Suprapubic skin (tissue), 4 donors: ENCODE measurements around the gene TYROBP. TPM values are rescaled to one million over a fixed set of nuclear protein-coding genes. Genes with fewer than 3 reads are reported as not detected.
A peak's percentile ranks its signal among the peaks of the same experiment; 100 is the strongest.
"Not testable (repeated sequence)": the region's sequence is repeated elsewhere in the genome, so short reads cannot be mapped to it uniquely, and the experiment has no call there.

Experiments used
- DNase-seq, 2 donors: peaks; one replicate each; pipeline ENCODE4 v3.0.0-alpha.2; 2019; ENCODE audit warnings: low spot score in 2 of 2
- H3K27ac ChIP-seq: fragments of 200-600 bp; sonication (generic); one replicate; pipeline ENCODE4 v1.5.1; 2019
- H3K27me3 ChIP-seq: fragments of 200-600 bp; sonication (generic); one replicate; pipeline ENCODE4 v1.5.1; 2019
- H3K36me3 ChIP-seq: fragments of 200-600 bp; sonication (generic); one replicate; pipeline ENCODE4 v1.5.1; 2019
- H3K4me1 ChIP-seq: fragments of 200-600 bp; sonication (generic); one replicate; pipeline ENCODE4 v1.5.1; 2019
- H3K4me3 ChIP-seq: fragments of 200-600 bp; sonication (generic); one replicate; pipeline ENCODE4 v1.5.1; 2019; ENCODE audit warnings: mild to moderate bottlenecking
- H3K9me3 ChIP-seq: fragments of 200-600 bp; sonication (generic); one replicate; pipeline ENCODE4 v1.5.1; 2019
- CTCF ChIP-seq, 2 donors: fragments of 200-600 bp in 1 of 2; fragments of 450-650 bp in 1 of 2; sonication (generic) in 1 of 2; IDR thresholded peaks; one replicate each; pipeline ENCODE4 v1.5.1; 2016 to 2019; ENCODE audit warnings: antibody characterized with exemption in 2 of 2, mild to moderate bottlenecking in 1 of 2, moderate library complexity in 1 of 2
- EP300 ChIP-seq: sonication (generic); formaldehyde crosslinking; IDR thresholded peaks from one replicate; pipeline ENCODE4 v1.6.1; 2017; ENCODE audit warnings: antibody characterized with exemption
- POLR2A ChIP-seq, 2 donors: fragments of 450-650 bp; IDR thresholded peaks; one replicate each; pipeline ENCODE4 v1.6.1; 2017; ENCODE audit warnings: antibody characterized with exemption in 2 of 2, mild to moderate bottlenecking in 2 of 2, moderate library complexity in 2 of 2
- POLR2AphosphoS5 ChIP-seq, 3 donors: sonication (generic); formaldehyde crosslinking; IDR thresholded peaks; one replicate each; pipeline ENCODE4 v1.6.1; 2017; ENCODE audit warnings: antibody characterized with exemption in 3 of 3
- WGBS: methylation state at CpG from one replicate; pipeline ENCODE4 v1.1.5; 2018; 5-methylcytosine and 5-hydroxymethylcytosine counted together
- total RNA-seq, 4 donors: library from RNA; depleted of rRNA; stranded (reverse); fragments of >200 nt; gene quantifications; one replicate each; pipeline ENCODE4 v1.1.0, GENCODE V29; 2016

The TYROBP gene
- total RNA-seq, 4 donors from 2014 or later, result 12.4 to 29.4 (median 15.6) TPM

GRCh38 chr19:35915443-35915842, 7.3 kb upstream of the TYROBP start:
- H3K4me1 ChIP-seq, result peaks cover 5% of the 10 kb centered on the region
- 76% methylated on average over 3 of the region's 3 CpGs for WGBS
- H3K27ac ChIP-seq, result no peak overlapping the region

GRCh38 chr19:35913589-35913988, 5.5 kb upstream of the TYROBP start:
- Histone ChIP-seq H3K36me3 (no peaks in the 10 kb centered on the region), H3K27ac (no peak overlapping the region), H3K9me3 (no peaks in the 10 kb centered on the region), H3K4me3 (no peak overlapping the region), H3K4me1 (peaks cover 5% of the 10 kb centered on the region), H3K27me3 (no peaks in the 10 kb centered on the region)
- TF ChIP-seq POLR2A (IDR thresholded peaks at IDR 0.05) (no peak), EP300 (no peak), CTCF (IDR thresholded peaks at IDR 0.05) (no peak), POLR2AphosphoS5 (IDR thresholded peaks at IDR 0.05) (no peak)
- DNase-seq, result no peak
- 52% methylated on average over 7 of the region's 7 CpGs for WGBS

More at GRCh38 chr19:35915443-35915842, 7.3 kb upstream of the TYROBP start:
- Histone ChIP-seq H3K36me3 (no peaks in the 10 kb centered on the region), H3K4me3 (no peak overlapping the region), H3K9me3 (no peaks in the 10 kb centered on the region), H3K27me3 (no peaks in the 10 kb centered on the region)
- TF ChIP-seq EP300, result no peak
- no peak for TF ChIP-seq POLR2AphosphoS5 (IDR thresholded peaks at IDR 0.05)
- TF ChIP-seq CTCF (IDR thresholded peaks at IDR 0.05), result no peak
- no peak for TF ChIP-seq POLR2A (IDR thresholded peaks at IDR 0.05)
- DNase-seq, result no peak

- Histone ChIP-seq H3K4me3 (no peak overlapping the region), H3K36me3 (no peaks in the 10 kb centered on the region), H3K27me3 (no peaks in the 10 kb centered on the region), H3K9me3 (no peaks in the 10 kb centered on the region), H3K27ac (no peak overlapping the region), H3K4me1 (peaks cover 6% of the 10 kb centered on the region)
- no peak for DNase-seq
- WGBS, result 48% methylated on average over 5 of the region's 5 CpGs
- TF ChIP-seq EP300 (no peak), CTCF (IDR thresholded peaks at IDR 0.05) (no peak)
These were observed 3.7 kb upstream of the TYROBP start for GRCh38 chr19:35911790-35912189.

- WGBS, result 60% methylated on average over 3 of the region's 3 CpGs
- Histone ChIP-seq H3K9me3 (no peaks in the 10 kb centered on the region), H3K27me3 (no peaks in the 10 kb centered on the region), H3K27ac (no peak overlapping the region), H3K36me3 (no peaks in the 10 kb centered on the region), H3K4me1 (peaks cover 10% of the 10 kb centered on the region), H3K4me3 (no peak overlapping the region)
- no peak for DNase-seq
- TF ChIP-seq CTCF (IDR thresholded peaks at IDR 0.05) (no peak), EP300 (no peak), POLR2A (IDR thresholded peaks at IDR 0.05) (no peak), POLR2AphosphoS5 (IDR thresholded peaks at IDR 0.05) (no peak)
These were observed 3.1 kb upstream of the TYROBP start for GRCh38 chr19:35911173-35911572.

GRCh38 chr19:35910355-35910754, 2.3 kb upstream of the TYROBP start:
- not testable (repeated sequence) for H3K27me3 ChIP-seq, H3K36me3 ChIP-seq, H3K27ac ChIP-seq, H3K4me3 ChIP-seq, H3K9me3 ChIP-seq, DNase-seq
- H3K4me1 ChIP-seq, result peaks cover 10% of the 10 kb centered on the region
- 92% methylated on average over 14 of the region's 14 CpGs for WGBS

GRCh38 chr19:35909684-35910035, 1.6 kb upstream of the TYROBP start:
- H3K27ac ChIP-seq, result peak overlapping the region; percentile 3
- WGBS, result 70% methylated on average over 3 of the region's 6 CpGs
- no peaks in the 10 kb centered on the region for H3K27me3 ChIP-seq
- TF ChIP-seq POLR2A (IDR thresholded peaks at IDR 0.05), result no peak
- TF ChIP-seq CTCF (IDR thresholded peaks at IDR 0.05), result no peak
- no peak for TF ChIP-seq POLR2AphosphoS5 (IDR thresholded peaks at IDR 0.05)
- TF ChIP-seq EP300, result no peak
- no peaks in the 10 kb centered on the region for H3K9me3 ChIP-seq
- H3K4me1 ChIP-seq, result peaks cover 10% of the 10 kb centered on the region
- no peak for DNase-seq
- no peaks in the 10 kb centered on the region for H3K36me3 ChIP-seq
- H3K4me3 ChIP-seq, result no peak overlapping the region
